ENCODE measurements around the gene ARHGAP32. TPM values are rescaled to one million over a fixed set of nuclear protein-coding genes. Genes with fewer than 3 reads are reported as not detected.

ARHGAP32 gene
- total and polyA plus RNA-seq, 5 donors from 2014 or later = 0.76 to 4.6 (median 1.1) TPM

GRCh38 chr11:128949791-128950454 lies 242.2 kb downstream of the ARHGAP32 start:
- H3K4me1 ChIP-seq (ENCODE audit: control insufficient read depth, insufficient read depth, low read length, poor library complexity, severe bottlenecking) = no peaks in the 10 kb centered on the region
- no peak for ATAC-seq (ENCODE audit: low read depth in 2 of 2)
- no peaks in the 10 kb centered on the region for H3K9me3 ChIP-seq (ENCODE audit: control insufficient read depth in 2 of 2, low read length in 2 of 2)
- H3K36me3 Mint-ChIP-seq = no peaks in the 10 kb centered on the region
- no peaks in the 10 kb centered on the region for H3K4me1 Mint-ChIP-seq
- no peaks in the 10 kb centered on the region for H3K9me3 Mint-ChIP-seq
- H3K4me3 Mint-ChIP-seq = no peak overlapping the region
- no peaks in the 10 kb centered on the region for H3K27me3 ChIP-seq (ENCODE audit: control insufficient read depth, insufficient read depth, low read length)
- H3K27ac Mint-ChIP-seq = no peak overlapping the region
- DNase-seq = no peak
- no peak overlapping the region for H3K27ac ChIP-seq (ENCODE audit: insufficient read depth, low read length, poor library complexity, severe bottlenecking)
- H3K27me3 Mint-ChIP-seq = peaks cover 33% of the 10 kb centered on the region
- no peaks in the 10 kb centered on the region for H3K36me3 ChIP-seq (ENCODE audit: control insufficient read depth, insufficient read depth, low read length)
- no peak overlapping the region for H3K4me3 ChIP-seq (ENCODE audit: low read depth, low read length)

DNA sequence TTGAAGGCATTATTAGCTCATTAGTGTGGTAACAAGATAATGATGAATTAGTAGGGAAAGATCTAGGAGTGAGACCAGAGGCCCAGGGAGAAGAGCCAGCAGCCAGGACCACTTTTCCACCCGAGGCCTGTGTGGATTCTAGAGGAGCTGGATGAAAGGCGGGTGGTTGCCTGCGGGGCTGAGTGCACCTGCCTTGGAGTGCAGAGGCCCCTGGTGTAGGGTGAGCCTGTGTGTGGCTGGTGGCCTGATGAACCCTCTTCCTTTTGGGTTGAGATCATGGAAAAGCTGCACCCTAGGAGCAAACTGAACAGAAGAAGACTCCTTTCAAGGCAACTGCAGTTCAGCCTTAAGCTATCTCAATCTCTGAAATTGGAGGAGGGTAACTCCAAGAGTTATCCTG lies 243.5 kb downstream of the ARHGAP32 start:
- no peak for ATAC-seq (ENCODE audit: low read depth in 2 of 2)
- Histone ChIP-seq H3K27me3 (ENCODE audit: control insufficient read depth, insufficient read depth, low read length) (no peaks in the 10 kb centered on the region), H3K9me3 (ENCODE audit: control insufficient read depth in 2 of 2, low read length in 2 of 2) (no peaks in the 10 kb centered on the region), H3K4me1 (ENCODE audit: control insufficient read depth, insufficient read depth, low read length, poor library complexity, severe bottlenecking) (no peaks in the 10 kb centered on the region), H3K36me3 (ENCODE audit: control insufficient read depth, insufficient read depth, low read length) (no peaks in the 10 kb centered on the region), H3K4me3 (ENCODE audit: low read depth, low read length) (no peak overlapping the region), H3K27ac (ENCODE audit: insufficient read depth, low read length, poor library complexity, severe bottlenecking) (no peak overlapping the region)
- Mint-ChIP-seq H3K36me3 (no peaks in the 10 kb centered on the region), H3K9me3 (no peaks in the 10 kb centered on the region), H3K27ac (no peak overlapping the region), H3K4me3 (no peak overlapping the region), H3K4me1 (no peaks in the 10 kb centered on the region), H3K27me3 (peaks cover 30% of the 10 kb centered on the region)
- no peak for DNase-seq

GRCh38 chr11:128947773-128948172 lies 244.4 kb downstream of the ARHGAP32 start:
- Mint-ChIP-seq H3K9me3 (no peaks in the 10 kb centered on the region), H3K4me3 (no peak overlapping the region), H3K36me3 (no peaks in the 10 kb centered on the region), H3K27me3 (peaks cover 30% of the 10 kb centered on the region), H3K4me1 (no peaks in the 10 kb centered on the region), H3K27ac (no peak overlapping the region)
- DNase-seq (no peak), ATAC-seq (ENCODE audit: low read depth in 2 of 2) (no peak)
- no peaks in the 10 kb centered on the region for H3K9me3 ChIP-seq (ENCODE audit: control insufficient read depth in 2 of 2, low read length in 2 of 2)
- no peaks in the 10 kb centered on the region for H3K4me1 ChIP-seq (ENCODE audit: control insufficient read depth, insufficient read depth, low read length, poor library complexity, severe bottlenecking)
- H3K4me3 ChIP-seq (ENCODE audit: low read depth, low read length) = no peak overlapping the region
- no peaks in the 10 kb centered on the region for H3K27me3 ChIP-seq (ENCODE audit: control insufficient read depth, insufficient read depth, low read length)
- H3K36me3 ChIP-seq (ENCODE audit: control insufficient read depth, insufficient read depth, low read length) = no peaks in the 10 kb centered on the region
- H3K27ac ChIP-seq (ENCODE audit: insufficient read depth, low read length, poor library complexity, severe bottlenecking) = no peak overlapping the region

GRCh38 chr11:128946648-128947047 lies 245.5 kb downstream of the ARHGAP32 start:
- Histone ChIP-seq H3K9me3 (ENCODE audit: control insufficient read depth in 2 of 2, low read length in 2 of 2) (no peaks in the 10 kb centered on the region), H3K27ac (ENCODE audit: insufficient read depth, low read length, poor library complexity, severe bottlenecking) (no peak overlapping the region), H3K27me3 (ENCODE audit: control insufficient read depth, insufficient read depth, low read length) (no peaks in the 10 kb centered on the region), H3K4me1 (ENCODE audit: control insufficient read depth, insufficient read depth, low read length, poor library complexity, severe bottlenecking) (no peaks in the 10 kb centered on the region), H3K4me3 (ENCODE audit: low read depth, low read length) (no peak overlapping the region), H3K36me3 (ENCODE audit: control insufficient read depth, insufficient read depth, low read length) (no peaks in the 10 kb centered on the region)
- Mint-ChIP-seq H3K27ac (no peak overlapping the region), H3K27me3 (peaks cover 27% of the 10 kb centered on the region), H3K9me3 (no peaks in the 10 kb centered on the region), H3K4me3 (no peak overlapping the region), H3K4me1 (no peaks in the 10 kb centered on the region), H3K36me3 (no peaks in the 10 kb centered on the region)
- ATAC-seq (ENCODE audit: low read depth in 2 of 2) (no peak), DNase-seq (no peak)

DNA sequence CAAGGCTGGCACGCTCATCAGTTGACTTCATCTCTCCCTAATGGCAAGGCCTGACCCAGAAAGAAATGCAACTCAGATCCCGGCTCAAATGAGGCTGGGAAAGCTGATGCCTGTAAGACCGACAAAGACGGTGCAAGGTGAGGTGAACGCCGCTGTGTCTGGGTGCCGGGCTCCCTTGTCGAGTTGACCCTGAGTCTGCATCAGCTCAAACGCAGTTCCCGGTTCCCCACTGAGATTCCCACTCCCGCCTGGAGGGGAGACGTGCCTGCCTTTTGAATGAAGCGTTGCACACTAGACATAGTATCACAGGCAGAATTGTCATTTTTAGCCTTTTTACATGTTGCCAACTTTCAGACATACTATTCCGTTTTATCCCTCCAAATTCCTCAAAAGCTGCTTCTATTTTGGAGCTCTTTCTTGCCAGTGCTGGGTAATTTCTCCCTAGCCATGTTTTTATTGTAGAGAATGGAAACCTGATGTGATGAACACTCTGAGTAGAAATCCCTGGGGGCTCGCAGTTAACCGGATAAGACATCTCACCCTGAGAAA lies 248.6 kb downstream of the ARHGAP32 start:
- H3K36me3 Mint-ChIP-seq = no peaks in the 10 kb centered on the region
- H3K4me1 ChIP-seq (ENCODE audit: control insufficient read depth, insufficient read depth, low read length, poor library complexity, severe bottlenecking) = no peaks in the 10 kb centered on the region
- no peaks in the 10 kb centered on the region for H3K36me3 ChIP-seq (ENCODE audit: control insufficient read depth, insufficient read depth, low read length)
- H3K27me3 ChIP-seq (ENCODE audit: control insufficient read depth, insufficient read depth, low read length) = no peaks in the 10 kb centered on the region
- ATAC-seq (ENCODE audit: low read depth in 2 of 2) (no peak), DNase-seq (no peak)
- no peak overlapping the region for H3K4me3 Mint-ChIP-seq
- H3K27me3 Mint-ChIP-seq = peaks cover 9% of the 10 kb centered on the region
- H3K4me1 Mint-ChIP-seq = no peaks in the 10 kb centered on the region
- H3K4me3 ChIP-seq (ENCODE audit: low read depth, low read length) = no peak overlapping the region
- H3K9me3 ChIP-seq (ENCODE audit: control insufficient read depth in 2 of 2, low read length in 2 of 2) = no peaks in the 10 kb centered on the region
- H3K27ac Mint-ChIP-seq = no peak overlapping the region
- H3K27ac ChIP-seq (ENCODE audit: insufficient read depth, low read length, poor library complexity, severe bottlenecking) = no peak overlapping the region
- no peaks in the 10 kb centered on the region for H3K9me3 Mint-ChIP-seq

DNA sequence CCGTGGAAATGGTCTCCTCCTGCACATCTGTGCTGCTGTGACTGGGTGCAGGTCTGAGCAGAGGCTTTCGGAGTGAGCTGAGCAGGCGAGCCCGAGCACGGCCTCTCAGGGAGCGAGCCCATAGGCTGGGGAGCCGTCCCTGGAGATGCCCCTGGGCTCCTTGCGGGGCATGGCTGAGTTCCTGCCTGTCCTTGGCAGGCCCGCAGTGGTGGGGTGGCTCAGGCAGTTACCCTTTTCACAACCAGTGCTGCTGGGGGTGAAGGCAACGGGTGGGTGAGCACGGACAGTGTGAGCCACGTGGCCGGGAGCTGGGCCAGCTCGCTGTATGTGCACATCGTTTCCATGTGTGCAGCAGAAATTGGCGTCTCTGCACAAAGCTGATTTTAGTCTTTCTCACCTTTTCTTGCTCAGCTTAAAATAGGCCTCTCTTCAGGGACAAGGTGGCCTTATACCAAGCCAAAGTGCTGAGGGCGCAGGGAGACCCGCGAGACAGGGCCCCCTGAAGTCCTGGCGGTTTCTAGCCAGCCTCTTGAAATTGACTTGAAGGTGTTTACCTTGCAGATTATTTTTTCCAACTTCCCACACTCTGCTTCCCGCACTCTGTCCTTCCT lies 249.2 kb downstream of the ARHGAP32 start, which contains the start of gene TP53AIP1:
Gene TP53AIP1 (minus strand): TSS at position 55 of the 611 bp plus-strand sequence. CDS start 5,053 bp downstream, outside the sequence.
- ATAC-seq (ENCODE audit: low read depth in 2 of 2) (no peak), DNase-seq (no peak)
- Mint-ChIP-seq H3K9me3 (no peaks in the 10 kb centered on the region), H3K27ac (no peak within 1 kb of the TSS), H3K36me3 (no peaks in the 10 kb centered on the region), H3K4me3 (no peak within 1 kb of the TSS), H3K27me3 (peaks cover 4% of the 10 kb centered on the region), H3K4me1 (no peaks in the 10 kb centered on the region)
- H3K36me3 ChIP-seq (ENCODE audit: control insufficient read depth, insufficient read depth, low read length) = no peaks in the 10 kb centered on the region
- H3K27me3 ChIP-seq (ENCODE audit: control insufficient read depth, insufficient read depth, low read length) = no peaks in the 10 kb centered on the region
- no peak within 1 kb of the TSS for H3K4me3 ChIP-seq (ENCODE audit: low read depth, low read length)
- H3K4me1 ChIP-seq (ENCODE audit: control insufficient read depth, insufficient read depth, low read length, poor library complexity, severe bottlenecking) = no peaks in the 10 kb centered on the region
- no peaks in the 10 kb centered on the region for H3K9me3 ChIP-seq (ENCODE audit: control insufficient read depth in 2 of 2, low read length in 2 of 2)
- no peak within 1 kb of the TSS for H3K27ac ChIP-seq (ENCODE audit: insufficient read depth, low read length, poor library complexity, severe bottlenecking)

DNA sequence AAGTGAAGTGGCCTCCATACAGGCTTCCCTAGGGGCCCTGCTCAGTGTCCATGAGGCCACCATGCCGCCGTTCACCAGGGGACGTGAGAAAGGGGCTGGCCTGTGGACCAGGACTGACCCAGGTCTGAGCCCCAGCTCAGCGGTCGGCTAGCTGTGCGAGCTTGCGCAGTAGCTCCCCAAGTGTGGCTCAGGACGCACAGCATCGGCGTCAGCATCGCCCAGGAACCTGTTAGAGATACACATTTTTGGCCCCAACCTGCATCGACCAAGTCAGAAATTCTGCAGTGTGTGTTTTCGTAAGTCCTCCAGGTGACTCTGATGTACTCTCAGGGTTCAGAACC lies 249.9 kb downstream of the ARHGAP32 start:
- Histone ChIP-seq H3K4me1 (ENCODE audit: control insufficient read depth, insufficient read depth, low read length, poor library complexity, severe bottlenecking) (no peaks in the 10 kb centered on the region), H3K27me3 (ENCODE audit: control insufficient read depth, insufficient read depth, low read length) (no peaks in the 10 kb centered on the region), H3K27ac (ENCODE audit: insufficient read depth, low read length, poor library complexity, severe bottlenecking) (no peak overlapping the region), H3K4me3 (ENCODE audit: low read depth, low read length) (no peak overlapping the region), H3K36me3 (ENCODE audit: control insufficient read depth, insufficient read depth, low read length) (no peaks in the 10 kb centered on the region), H3K9me3 (ENCODE audit: control insufficient read depth in 2 of 2, low read length in 2 of 2) (no peaks in the 10 kb centered on the region)
- DNase-seq (no peak), ATAC-seq (ENCODE audit: low read depth in 2 of 2) (no peak)
- no peak overlapping the region for H3K4me3 Mint-ChIP-seq
- no peaks in the 10 kb centered on the region for H3K4me1 Mint-ChIP-seq
- no peaks in the 10 kb centered on the region for H3K36me3 Mint-ChIP-seq
- H3K27ac Mint-ChIP-seq = no peak overlapping the region
- no peaks in the 10 kb centered on the region for H3K9me3 Mint-ChIP-seq
- H3K27me3 Mint-ChIP-seq = peaks cover 4% of the 10 kb centered on the region

Data from CD4-positive, CD25-positive, alpha-beta regulatory T cell (primary cell).